ENCODE data around the gene FHIT. TPM values are rescaled to one million over a fixed set of nuclear protein-coding genes. Genes with fewer than 3 reads are reported as not detected.

The FHIT gene
- total RNA-seq, 1 experiment from 2014 or later = 3.6 TPM

DNA sequence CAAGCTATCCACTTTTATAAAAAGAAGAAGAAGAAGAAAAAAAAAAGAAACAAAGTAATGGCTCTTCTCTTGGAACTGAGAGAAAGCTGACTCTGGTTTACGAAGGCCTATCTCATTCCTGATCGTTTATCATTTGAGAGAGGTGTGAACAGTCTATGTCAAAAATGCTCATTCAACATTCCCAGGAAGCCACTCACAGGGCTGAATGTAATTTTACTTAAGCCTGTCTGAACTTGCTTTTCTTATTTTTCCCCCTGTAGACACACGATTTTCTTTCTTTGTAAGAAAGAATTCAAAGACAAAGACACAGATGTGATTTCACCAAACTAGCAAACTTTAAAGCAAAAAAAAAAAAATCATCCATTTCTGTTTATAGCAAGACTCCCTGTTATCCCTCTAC is 805.8 kb downstream of the FHIT start:
- Histone ChIP-seq H3F3A (ENCODE audit: low read length, unreplicated experiment) (no peaks in the 10 kb centered on the region), H3K4me2 (ENCODE audit: low read length) (no peak overlapping the region), H3K27me3 (ENCODE audit: low read length) (no peaks in the 10 kb centered on the region), H2AFZ (ENCODE audit: low read length) (no peak overlapping the region), H4K20me1 (ENCODE audit: low read length) (no peaks in the 10 kb centered on the region), H3K9ac (ENCODE audit: low read length) (no peak overlapping the region), H3K9me2 (replicated peaks; ENCODE audit: low read length) (no peaks in the 10 kb centered on the region), H3K79me2 (ENCODE audit: low read length) (no peaks in the 10 kb centered on the region), H3K4me1 (ENCODE audit: insufficient read depth, low read length) (no peaks in the 10 kb centered on the region), H3K36me3 (ENCODE audit: low read depth, low read length) (no peaks in the 10 kb centered on the region), H3K4me3 (ENCODE audit: low read length) (no peak overlapping the region), H3K27ac (ENCODE audit: low read length) (no peak overlapping the region), H3K9me3 (ENCODE audit: low read length) (no peaks in the 10 kb centered on the region)
- CTCF ChIA-PET = no interaction called here
- intact Hi-C loops (cut with micrococcal nuclease) = no loop called here
- BruUV-seq (replicated peaks) = no TSS peak
- ATAC-seq = no peak
- POLR2A ChIA-PET (ENCODE audit: unreplicated experiment) = no interaction called here
- TF ChIP-seq EZH2 (IDR thresholded peaks at IDR 0.05; ENCODE audit: low read length, unreplicated experiment) (no peak), EZH2phosphoT487 (IDR thresholded peaks at IDR 0.05; ENCODE audit: borderline replicate concordance, low read length) (no peak), CTCF (conservative IDR thresholded peaks at IDR 0.05; ENCODE audit: low read depth, low read length) (no peak)
- DNase-seq = no peak

DNA sequence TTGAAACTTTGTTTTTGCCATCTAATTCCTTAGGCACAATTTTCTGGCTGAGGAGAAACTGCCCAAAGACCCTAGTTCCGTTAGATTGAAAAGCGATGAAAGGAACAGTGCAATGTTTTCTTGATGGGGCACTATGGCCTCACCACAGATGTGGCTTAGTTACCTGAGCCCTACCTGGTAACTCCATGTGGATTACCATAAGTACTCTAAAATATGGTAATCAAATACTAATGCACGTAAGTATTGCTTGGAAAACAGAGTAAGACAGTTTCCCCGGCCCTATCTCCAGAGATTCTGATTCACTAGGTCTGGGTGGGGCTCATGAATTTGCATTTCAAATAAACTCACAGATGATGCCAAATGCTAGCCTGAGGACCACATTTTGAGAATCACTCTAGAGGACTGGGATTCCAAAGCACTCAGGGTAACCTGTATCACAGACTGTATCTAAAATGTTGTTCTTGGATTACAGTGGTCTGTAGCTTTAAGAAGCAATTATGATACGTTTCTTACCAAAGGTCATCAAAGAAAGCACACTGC is 806.3 kb downstream of the FHIT start:
- no peaks in the 10 kb centered on the region for H3K79me2 ChIP-seq (ENCODE audit: low read length)
- no peaks in the 10 kb centered on the region for H3K4me1 ChIP-seq (ENCODE audit: insufficient read depth, low read length)
- no peak overlapping the region for H3K4me2 ChIP-seq (ENCODE audit: low read length)
- H4K20me1 ChIP-seq (ENCODE audit: low read length) = no peaks in the 10 kb centered on the region
- no peak overlapping the region for H3K4me3 ChIP-seq (ENCODE audit: low read length)
- H3K9ac ChIP-seq (ENCODE audit: low read length) = no peak overlapping the region
- ChIA-PET POLR2A (ENCODE audit: unreplicated experiment) (no interaction called here), CTCF (no interaction called here)
- BruUV-seq (replicated peaks) = no TSS peak
- H3K27me3 ChIP-seq (ENCODE audit: low read length) = no peaks in the 10 kb centered on the region
- H3F3A ChIP-seq (ENCODE audit: low read length, unreplicated experiment) = no peaks in the 10 kb centered on the region
- TF ChIP-seq EZH2phosphoT487 (IDR thresholded peaks at IDR 0.05; ENCODE audit: borderline replicate concordance, low read length) (no peak), CTCF (conservative IDR thresholded peaks at IDR 0.05; ENCODE audit: low read depth, low read length) (no peak), EZH2 (IDR thresholded peaks at IDR 0.05; ENCODE audit: low read length, unreplicated experiment) (no peak)
- H3K9me2 ChIP-seq (replicated peaks; ENCODE audit: low read length) = no peaks in the 10 kb centered on the region
- DNase-seq = no peak
- H3K36me3 ChIP-seq (ENCODE audit: low read depth, low read length) = no peaks in the 10 kb centered on the region
- no peak overlapping the region for H2AFZ ChIP-seq (ENCODE audit: low read length)
- intact Hi-C loops (cut with micrococcal nuclease) = no loop called here
- no peaks in the 10 kb centered on the region for H3K9me3 ChIP-seq (ENCODE audit: low read length)
- no peak overlapping the region for H3K27ac ChIP-seq (ENCODE audit: low read length)
- ATAC-seq = no peak

- H3F3A ChIP-seq (ENCODE audit: low read length, unreplicated experiment) = no peaks in the 10 kb centered on the region
- no peaks in the 10 kb centered on the region for H3K4me1 ChIP-seq (ENCODE audit: insufficient read depth, low read length)
- H4K20me1 ChIP-seq (ENCODE audit: low read length) = no peaks in the 10 kb centered on the region
- no peak overlapping the region for H3K27ac ChIP-seq (ENCODE audit: low read length)
- H2AFZ ChIP-seq (ENCODE audit: low read length) = no peak overlapping the region
- no TSS peak for BruUV-seq (replicated peaks)
- no peaks in the 10 kb centered on the region for H3K27me3 ChIP-seq (ENCODE audit: low read length)
- no peak overlapping the region for H3K4me3 ChIP-seq (ENCODE audit: low read length)
- ATAC-seq (no peak), DNase-seq (no peak)
- H3K9me3 ChIP-seq (ENCODE audit: low read length) = 0 out of 2 replicates have a peak, but pooled peaks cover 3% of the 10 kb centered on the region
- no peak overlapping the region for H3K9ac ChIP-seq (ENCODE audit: low read length)
- intact Hi-C loops (cut with micrococcal nuclease) = no loop called here
- H3K36me3 ChIP-seq (ENCODE audit: low read depth, low read length) = no peaks in the 10 kb centered on the region
- no peaks in the 10 kb centered on the region for H3K79me2 ChIP-seq (ENCODE audit: low read length)
- no peaks in the 10 kb centered on the region for H3K9me2 ChIP-seq (replicated peaks; ENCODE audit: low read length)
- ChIA-PET CTCF (no interaction called here), POLR2A (ENCODE audit: unreplicated experiment) (no interaction called here)
- H3K4me2 ChIP-seq (ENCODE audit: low read length) = no peak overlapping the region
- no peak for TF ChIP-seq CTCF (conservative IDR thresholded peaks at IDR 0.05; ENCODE audit: low read depth, low read length)
Observed at GRCh38 chr3:60440869-60441268, 810.4 kb downstream of the FHIT start.

Data from PC-3 (cell line).